K562 (cell line): ENCODE measurements around the gene IGSF9.

Source experiments
- BMI1 ChIP-seq: fragments of 150-350 bp; IDR thresholded peaks from 2 replicates; pipeline ENCODE4 v1.6.1; 2014; ENCODE audit warnings: low read length
- EP300 ChIP-seq: IDR thresholded peaks from 2 replicates; pipeline ENCODE4 v1.6.1; 2012; ENCODE audit warnings: low read length, improper control_type of control experiment
- MXI1 ChIP-seq: IDR thresholded peaks from 2 replicates; pipeline ENCODE4 v1.6.1; 2011; ENCODE audit warnings: low read depth, mild to moderate bottlenecking, improper control_type of control experiment, low read length
- NCOA1 ChIP-seq: fragments of 450-650 bp; IDR thresholded peaks from 2 replicates; pipeline ENCODE4 v1.6.1; 2016; ENCODE audit warnings: low read depth
- NR2F6 ChIP-seq: fragments of 450-650 bp; formaldehyde crosslinking; IDR thresholded peaks from 2 replicates; pipeline ENCODE4 v1.4.0; 2020; ENCODE audit warnings: mild to moderate bottlenecking
- POLR2AphosphoS5 ChIP-seq: IDR thresholded peaks from 2 replicates; pipeline ENCODE4 v1.6.1; 2011; ENCODE audit warnings: mild to moderate bottlenecking, low read depth, low read length, moderate library complexity; ENCODE audit not compliant: control insufficient read depth, insufficient read depth
- RBBP5 ChIP-seq: fragments of 200-600 bp; sonication (generic); IDR thresholded peaks from 2 replicates; pipeline ENCODE4 v1.6.1; 2012; ENCODE audit warnings: borderline replicate concordance, mild to moderate bottlenecking, low read length, control low read depth, inconsistent platforms; ENCODE audit not compliant: insufficient read depth, poor library complexity, severe bottlenecking
- SNRNP70 ChIP-seq: fragments of 200-400 bp; formaldehyde crosslinking; optimal IDR thresholded peaks from 2 replicates; pipeline ENCODE3; 2017; ENCODE audit warnings: low read depth, low read length
- ZBTB7A ChIP-seq: IDR thresholded peaks from 2 replicates; pipeline ENCODE4 v1.6.1; 2011; ENCODE audit warnings: low read depth, mild to moderate bottlenecking, low read length, moderate library complexity, borderline replicate concordance; ENCODE audit not compliant: control insufficient read depth
- ZNF217 ChIP-seq: sonication (generic); formaldehyde crosslinking; IDR thresholded peaks from 2 replicates; pipeline ENCODE4 v1.8.0; 2022; ENCODE audit warnings: mild to moderate bottlenecking, missing genetic modification reagents
- ZSCAN32 ChIP-seq: fragments of 450-650 bp; formaldehyde crosslinking; IDR thresholded peaks from 2 replicates; pipeline ENCODE4 v1.4.0; 2020; ENCODE audit warnings: mild to moderate bottlenecking, moderate library complexity
- TF ChIP-seq, protein P1 (sequence below): fragments of 250-450 bp; sonication (Bioruptor Pico); IDR thresholded peaks from 2 replicates; pipeline ENCODE4 v1.5.0; 2022; ENCODE audit warnings: mild to moderate bottlenecking
- TF ChIP-seq, protein P2 (sequence below): sonication (generic); formaldehyde crosslinking; IDR thresholded peaks from 2 replicates; pipeline ENCODE4 v1.8.0; 2022; ENCODE audit warnings: mild to moderate bottlenecking, low read depth, missing genetic modification reagents

- TF ChIP-seq BMI1: no peak
- no peak for TF ChIP-seq ZNF217 (CRISPR knock-in tag)
- TF ChIP-seq SNRNP70: no peak
- TF ChIP-seq EP300: no peak
- no peak for TF ChIP-seq MXI1
- TF ChIP-seq RBBP5: no peak
- TF ChIP-seq, protein P1, sequence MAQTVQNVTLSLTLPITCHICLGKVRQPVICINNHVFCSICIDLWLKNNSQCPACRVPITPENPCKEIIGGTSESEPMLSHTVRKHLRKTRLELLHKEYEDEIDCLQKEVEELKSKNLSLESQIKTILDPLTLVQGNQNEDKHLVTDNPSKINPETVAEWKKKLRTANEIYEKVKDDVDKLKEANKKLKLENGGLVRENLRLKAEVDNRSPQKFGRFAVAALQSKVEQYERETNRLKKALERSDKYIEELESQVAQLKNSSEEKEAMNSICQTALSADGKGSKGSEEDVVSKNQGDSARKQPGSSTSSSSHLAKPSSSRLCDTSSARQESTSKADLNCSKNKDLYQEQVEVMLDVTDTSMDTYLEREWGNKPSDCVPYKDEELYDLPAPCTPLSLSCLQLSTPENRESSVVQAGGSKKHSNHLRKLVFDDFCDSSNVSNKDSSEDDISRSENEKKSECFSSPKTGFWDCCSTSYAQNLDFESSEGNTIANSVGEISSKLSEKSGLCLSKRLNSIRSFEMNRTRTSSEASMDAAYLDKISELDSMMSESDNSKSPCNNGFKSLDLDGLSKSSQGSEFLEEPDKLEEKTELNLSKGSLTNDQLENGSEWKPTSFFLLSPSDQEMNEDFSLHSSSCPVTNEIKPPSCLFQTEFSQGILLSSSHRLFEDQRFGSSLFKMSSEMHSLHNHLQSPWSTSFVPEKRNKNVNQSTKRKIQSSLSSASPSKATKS (CRISPR knock-in tag): no peak
- TF ChIP-seq, protein P2, sequence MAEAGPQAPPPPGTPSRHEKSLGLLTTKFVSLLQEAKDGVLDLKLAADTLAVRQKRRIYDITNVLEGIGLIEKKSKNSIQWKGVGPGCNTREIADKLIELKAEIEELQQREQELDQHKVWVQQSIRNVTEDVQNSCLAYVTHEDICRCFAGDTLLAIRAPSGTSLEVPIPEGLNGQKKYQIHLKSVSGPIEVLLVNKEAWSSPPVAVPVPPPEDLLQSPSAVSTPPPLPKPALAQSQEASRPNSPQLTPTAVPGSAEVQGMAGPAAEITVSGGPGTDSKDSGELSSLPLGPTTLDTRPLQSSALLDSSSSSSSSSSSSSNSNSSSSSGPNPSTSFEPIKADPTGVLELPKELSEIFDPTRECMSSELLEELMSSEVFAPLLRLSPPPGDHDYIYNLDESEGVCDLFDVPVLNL: no peak
- TF ChIP-seq NR2F6 (CRISPR knock-in tag): no peak
- TF ChIP-seq ZBTB7A: no peak
- TF ChIP-seq NCOA1: no peak
- TF ChIP-seq POLR2AphosphoS5: no peak
- no peak for TF ChIP-seq ZSCAN32 (CRISPR knock-in tag)
Measured at GRCh38 chr1:159959451-159959850, 14.0 kb upstream of the IGSF9 start.
